Body of pancreas (tissue), 4 donors: ENCODE results near the gene BABAM2.

ENCODE experiments used
- CTCF ChIP-seq, 7 experiments: fragments of 450-650 bp in 4 of 7; fragments of 200-600 bp in 3 of 7; sonication (generic) in 3 of 7; IDR thresholded peaks; one replicate each; pipeline ENCODE4 v1.5.1; 2016 to 2019; ENCODE audit warnings: antibody characterized with exemption in 7 of 7
- POLR2A ChIP-seq, 3 donors: fragments of 450-650 bp; IDR thresholded peaks; one replicate each; pipeline ENCODE4 v1.6.1; 2016; ENCODE audit warnings: antibody characterized with exemption in 3 of 3, mild to moderate bottlenecking in 2 of 3

- TF ChIP-seq CTCF (IDR thresholded peaks at IDR 0.05) = no peak
- no peak for TF ChIP-seq POLR2A (IDR thresholded peaks at IDR 0.05)
Observed at GRCh38 chr2:28291811-28292440, 401.4 kb downstream of the BABAM2 start.
